HEK293T (cell line): ENCODE measurements around the gene SULT2B1.
"Not testable (repeated sequence)": the region's sequence is repeated elsewhere in the genome, so short reads cannot be mapped to it uniquely, and the experiment has no call there.

ENCODE experiments used
- CTCF ChIA-PET: fragments of 350-600 bp; formaldehyde crosslinking; extraction: SDS; loops from one replicate; lab custom pipeline; 2021; ENCODE audit warnings: antibody characterized with exemption, inconsistent platforms; lab: Yijun Ruan, JAX
- POLR2A ChIA-PET: fragments of 350-600 bp; formaldehyde crosslinking; extraction: SDS; loops from one replicate; lab custom pipeline; 2020; ENCODE audit warnings: antibody characterized with exemption, inconsistent platforms; lab: Yijun Ruan, JAX
- DNase-seq: peaks from one replicate; pipeline ENCODE4 v3.0.0; 2012; ENCODE audit warnings: mixed read lengths; ENCODE audit errors: extremely low spot score
- ARNT ChIP-seq: fragments of 450-650 bp; IDR thresholded peaks from 2 replicates; pipeline ENCODE4 v1.6.1; 2017; ENCODE audit warnings: mild to moderate bottlenecking
- BHLHE40 ChIP-seq: fragments of 450-650 bp; IDR thresholded peaks from 2 replicates; pipeline ENCODE4 v1.6.1; 2016; ENCODE audit warnings: mild to moderate bottlenecking, moderate library complexity, borderline replicate concordance
- CTBP1 ChIP-seq: fragments of 450-650 bp; IDR thresholded peaks from 2 replicates; pipeline ENCODE4 v1.6.1; 2016; ENCODE audit warnings: borderline replicate concordance
- ELF4 ChIP-seq: fragments of 450-650 bp; IDR thresholded peaks from 2 replicates; pipeline ENCODE4 v1.6.1; 2017; ENCODE audit warnings: antibody characterized with exemption
- FOXA1 ChIP-seq: fragments of 450-650 bp; IDR thresholded peaks from 2 replicates; pipeline ENCODE4 v1.6.1; 2016; ENCODE audit warnings: mild to moderate bottlenecking
- FOXK2 ChIP-seq: fragments of 450-650 bp; IDR thresholded peaks from 2 replicates; pipeline ENCODE4 v1.6.1; 2016; ENCODE audit warnings: mild to moderate bottlenecking
- FOXM1 ChIP-seq: fragments of 450-650 bp; IDR thresholded peaks from 2 replicates; pipeline ENCODE4 v1.6.1; 2017; ENCODE audit warnings: mild to moderate bottlenecking, borderline replicate concordance
- HDGF ChIP-seq: fragments of 450-650 bp; IDR thresholded peaks from 2 replicates; pipeline ENCODE4 v1.6.1; 2017; ENCODE audit warnings: antibody characterized with exemption, borderline replicate concordance
- L3MBTL2 ChIP-seq: fragments of 450-650 bp; conservative IDR thresholded peaks from 2 replicates; pipeline ENCODE4 v1.6.1; 2016; ENCODE audit warnings: mild to moderate bottlenecking
- LEF1 ChIP-seq: fragments of 450-650 bp; IDR thresholded peaks from 2 replicates; pipeline ENCODE4 v1.6.1; 2017; ENCODE audit warnings: mild to moderate bottlenecking, borderline replicate concordance
- NFRKB ChIP-seq: fragments of 450-650 bp; IDR thresholded peaks from 2 replicates; pipeline ENCODE4 v1.6.1; 2016; ENCODE audit warnings: mild to moderate bottlenecking, moderate library complexity
- SP1 ChIP-seq: fragments of 450-650 bp; IDR thresholded peaks from 2 replicates; pipeline ENCODE4 v1.6.1; 2017
- SUZ12 ChIP-seq: fragments of 450-650 bp; IDR thresholded peaks from 2 replicates; pipeline ENCODE4 v1.6.1; 2016; ENCODE audit warnings: mild to moderate bottlenecking
- TARDBP ChIP-seq: fragments of 450-650 bp; IDR thresholded peaks from 2 replicates; pipeline ENCODE4 v1.6.1; 2016
- ZNF384 ChIP-seq: fragments of 450-650 bp; IDR thresholded peaks from 2 replicates; pipeline ENCODE4 v1.6.1; 2016
- TF ChIP-seq, protein P1 (sequence below): fragments of 450-650 bp; IDR thresholded peaks from 2 replicates; pipeline ENCODE4 v1.6.1; 2016

Gene SULT2B1

DNA sequence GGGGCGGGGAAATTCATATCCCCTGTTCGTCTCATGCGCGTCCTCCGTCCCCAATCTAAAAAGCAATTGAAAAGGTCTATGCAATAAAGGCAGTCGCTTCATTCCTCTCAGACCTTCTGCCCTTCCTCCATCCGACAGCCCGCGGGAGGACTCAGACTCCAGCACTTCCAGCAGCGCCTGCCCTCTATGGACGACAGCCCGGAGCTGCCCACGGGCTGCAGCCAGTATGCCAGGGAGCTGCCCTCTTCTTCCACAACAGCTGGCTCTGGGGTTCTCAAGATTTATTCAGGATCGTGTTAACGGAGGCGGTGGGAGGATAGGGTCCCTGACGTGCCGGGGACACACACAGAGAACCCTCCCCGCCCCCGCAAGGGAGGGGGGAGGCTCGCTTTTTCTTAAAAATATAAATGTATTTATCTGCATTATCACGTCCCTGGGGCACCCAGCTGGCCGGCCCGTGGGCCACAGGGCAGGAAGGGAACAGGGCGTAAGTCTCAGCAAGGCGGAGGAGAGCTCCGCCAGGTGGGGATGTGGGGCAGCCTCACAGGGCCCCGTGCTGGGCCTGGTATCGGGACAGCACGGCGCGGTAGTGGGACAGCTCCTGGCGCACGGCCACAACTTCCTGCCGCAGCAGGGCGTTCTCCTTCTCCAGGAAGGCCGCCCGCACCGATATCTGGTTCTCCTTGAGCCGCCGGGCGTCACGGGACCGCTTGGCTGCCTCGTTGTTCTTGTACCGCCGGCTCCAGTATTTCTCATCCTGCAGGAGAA is 78.5 kb downstream of the SULT2B1 start:
- CTCF ChIA-PET: no interaction called here
- 0 out of 2 replicates have a peak, but pooled peaks have one; percentile 27 for TF ChIP-seq L3MBTL2
- TF ChIP-seq BHLHE40: no peak
- POLR2A ChIA-PET: interaction anchor here (1.0 to 6.7 kb wide), 4 partner anchors 10 to 207 kb away, joined by 3 to 88 read pairs (median 4); partner anchors contain the start of genes RPL18 and SPHK2
- DNase-seq: no peak

- no peak for DNase-seq
- TF ChIP-seq, protein P1, sequence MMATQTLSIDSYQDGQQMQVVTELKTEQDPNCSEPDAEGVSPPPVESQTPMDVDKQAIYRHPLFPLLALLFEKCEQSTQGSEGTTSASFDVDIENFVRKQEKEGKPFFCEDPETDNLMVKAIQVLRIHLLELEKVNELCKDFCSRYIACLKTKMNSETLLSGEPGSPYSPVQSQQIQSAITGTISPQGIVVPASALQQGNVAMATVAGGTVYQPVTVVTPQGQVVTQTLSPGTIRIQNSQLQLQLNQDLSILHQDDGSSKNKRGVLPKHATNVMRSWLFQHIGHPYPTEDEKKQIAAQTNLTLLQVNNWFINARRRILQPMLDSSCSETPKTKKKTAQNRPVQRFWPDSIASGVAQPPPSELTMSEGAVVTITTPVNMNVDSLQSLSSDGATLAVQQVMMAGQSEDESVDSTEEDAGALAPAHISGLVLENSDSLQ: no peak
- TF ChIP-seq FOXA1: no peak
- TF ChIP-seq SUZ12: no peak
- ChIA-PET CTCF (no interaction called here), POLR2A (interaction anchor here (6.7 kb wide), 1 partner anchor 13 kb away, joined by 88 read pairs; the partner anchor contains the start of genes RPL18 and SPHK2)
Measured at GRCh38 chr19:48631225-48631624, 79.3 kb downstream of the SULT2B1 start.

- CTCF ChIA-PET, DNase-seq: not testable (repeated sequence)
- POLR2A ChIA-PET: interaction anchor here (1.5 to 6.7 kb wide), 3 partner anchors 9 to 14 kb away, joined by 4 to 88 read pairs (median 21); partner anchors contain the start of genes RPL18 and SPHK2
Measured at GRCh38 chr19:48632286-48632685, 80.3 kb downstream of the SULT2B1 start.

- no peak for TF ChIP-seq BHLHE40
- no peak for TF ChIP-seq SP1
- no peak for TF ChIP-seq FOXK2
- TF ChIP-seq, protein P1: no peak
- TF ChIP-seq LEF1: no peak
- TF ChIP-seq FOXA1: no peak
- TF ChIP-seq L3MBTL2: no peak
- TF ChIP-seq SUZ12: no peak
- TF ChIP-seq TARDBP: no peak
- POLR2A ChIA-PET: interaction anchor here (0.6 to 6.7 kb wide), 4 partner anchors 9 to 92 kb away, joined by 3 to 88 read pairs (median 12); partner anchors contain the start of genes RPL18 and SPHK2
- no peak for DNase-seq
- CTCF ChIA-PET: no interaction called here
Measured at GRCh38 chr19:48632692-48633147, 80.7 kb downstream of the SULT2B1 start.

DNA sequence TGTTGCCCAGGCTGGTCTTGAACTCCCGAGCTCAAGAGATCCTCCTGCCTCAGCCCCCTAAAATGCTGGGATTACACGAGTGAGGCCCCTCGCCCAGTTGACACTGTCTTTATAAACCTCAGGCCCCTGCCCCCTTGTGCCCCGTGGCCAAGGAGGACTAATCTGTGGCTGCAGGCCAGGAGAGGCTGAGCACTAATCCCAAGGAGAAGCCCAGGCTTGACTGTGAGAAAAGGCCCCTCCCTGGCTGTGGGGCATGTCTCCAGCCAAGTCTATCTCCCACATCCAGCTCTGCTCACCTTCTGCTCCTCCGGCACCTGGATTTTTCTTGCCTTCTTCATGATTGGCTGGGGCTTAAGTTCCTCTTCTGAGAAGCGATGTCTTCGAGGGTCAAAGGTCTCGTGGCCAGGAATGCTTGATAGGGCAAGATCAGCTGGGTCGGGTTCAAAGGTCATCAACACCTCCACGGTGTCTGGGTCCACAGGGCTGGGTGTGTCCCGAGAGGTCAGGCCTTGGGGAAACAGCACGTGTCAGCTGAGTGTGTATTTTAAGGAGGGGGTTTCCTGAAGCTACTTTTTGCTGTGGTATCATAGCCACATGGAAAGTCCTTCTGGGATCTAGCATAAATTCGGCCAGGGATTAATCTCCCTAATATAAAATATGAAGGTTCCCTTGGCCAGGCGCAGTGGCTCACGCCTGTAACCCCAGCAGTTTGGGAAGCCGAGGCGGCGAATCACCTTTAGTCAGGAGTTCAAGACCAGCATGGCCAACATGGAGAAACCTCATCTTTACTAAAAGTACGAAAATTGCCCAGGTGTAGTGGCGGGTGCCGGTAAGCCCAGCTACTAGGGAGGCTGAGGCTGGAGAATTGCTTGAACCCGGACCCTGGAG is 81.4 kb downstream of the SULT2B1 start:
- CTCF ChIA-PET: interaction anchor here (0.7 to 1.8 kb wide), 2 partner anchors 41 to 45 kb away, joined by 4 read pairs; no protein-coding TSS in a partner anchor
- TF ChIP-seq TARDBP (no peak), SP1 (no peak), FOXA1 (no peak), BHLHE40 (no peak), CTBP1 (no peak), FOXK2 (no peak), HDGF (no peak; the same call in 1 of the 2 replicates), FOXM1 (no peak), L3MBTL2 (no peak), ZNF384 (no peak), ELF4 (no peak), SUZ12 (no peak), LEF1 (no peak), ARNT (no peak), NFRKB (no peak)
- TF ChIP-seq, protein P1: no peak
- POLR2A ChIA-PET: interaction anchor here (0.5 to 6.7 kb wide), 7 partner anchors 10 to 92 kb away, joined by 3 to 88 read pairs (median 4); partner anchors contain the start of genes CA11, RPL18 and SPHK2
- DNase-seq: no peak

DNA sequence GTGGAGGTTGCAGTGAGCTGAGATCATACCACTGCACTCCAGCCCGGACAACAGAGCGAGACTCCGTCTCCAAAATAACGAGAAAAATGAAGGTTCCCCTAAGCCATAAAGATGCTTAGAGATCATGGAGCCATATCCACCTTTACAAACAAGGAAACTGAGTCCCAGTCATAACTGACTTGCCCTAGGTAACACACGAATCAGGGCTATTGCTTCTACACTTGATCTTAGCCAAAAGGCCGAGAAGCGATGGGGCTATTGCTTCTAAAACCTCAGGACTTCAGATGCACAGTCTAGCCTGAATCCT is 82.0 kb downstream of the SULT2B1 start:
- ChIA-PET CTCF (interaction anchor here (0.7 to 1.8 kb wide), 2 partner anchors 41 to 45 kb away, joined by 4 read pairs; no protein-coding TSS in a partner anchor), POLR2A (interaction anchor here (0.5 to 6.7 kb wide), 5 partner anchors 11 to 87 kb away, joined by 3 to 88 read pairs (median 9); partner anchors contain the start of genes CA11, RPL18 and SPHK2)
- TF ChIP-seq ZNF384 (no peak), BHLHE40 (no peak), NFRKB (no peak), HDGF (no peak), ARNT (no peak), FOXM1 (no peak), FOXA1 (no peak), FOXK2 (no peak), LEF1 (no peak), TARDBP (no peak), L3MBTL2 (no peak), ELF4 (no peak), SUZ12 (no peak), CTBP1 (no peak), SP1 (no peak)
- TF ChIP-seq, protein P1: no peak
- no peak for DNase-seq
